DOHH2 (cell line): ENCODE results near the gene NYNRIN.

Source experiments
- H3F3A ChIP-seq: fragments of 200-600 bp; sonication (generic), shearing (Covaris generic); 2 replicates; pipeline ENCODE4 v1.6.0; 2016; ENCODE audit warnings: antibody characterized with exemption, mild to moderate bottlenecking; ENCODE audit not compliant: control insufficient read depth, insufficient read depth
- H3K27ac ChIP-seq: fragments of 200-600 bp; sonication (generic); 2 replicates; pipeline ENCODE4 v1.5.1; 2014; ENCODE audit warnings: low read depth, mild to moderate bottlenecking, low read length, moderate library complexity
- H3K27me3 ChIP-seq: fragments of 200-600 bp; sonication (generic); 2 replicates; pipeline ENCODE4 v1.6.1; 2014; ENCODE audit warnings: mild to moderate bottlenecking, low read length, mixed read lengths; ENCODE audit not compliant: control insufficient read depth
- H3K36me3 ChIP-seq: fragments of 200-600 bp; sonication (generic); 2 replicates; pipeline ENCODE4 v1.6.1; 2014; ENCODE audit warnings: mild to moderate bottlenecking, low read length, moderate library complexity, mixed read lengths; ENCODE audit not compliant: control insufficient read depth
- H3K4me1 ChIP-seq: fragments of 200-600 bp; sonication (generic); 2 replicates; pipeline ENCODE4 v1.6.1; 2014; ENCODE audit warnings: mild to moderate bottlenecking, low read length, mixed read lengths; ENCODE audit not compliant: control insufficient read depth
- H3K4me2 ChIP-seq: fragments of 200-600 bp; sonication (generic); 2 replicates; pipeline ENCODE4 v1.6.0; 2014; ENCODE audit warnings: mild to moderate bottlenecking, low read length, moderate library complexity
- H3K4me3 ChIP-seq: fragments of 200-600 bp; sonication (generic); 2 replicates; pipeline ENCODE4 v1.5.1; 2014; ENCODE audit warnings: mild to moderate bottlenecking, low read length, mixed read lengths
- H3K79me2 ChIP-seq: fragments of 200-600 bp; sonication (generic); 2 replicates; pipeline ENCODE4 v1.6.1; 2014; ENCODE audit warnings: mild to moderate bottlenecking, low read length, mixed read lengths; ENCODE audit not compliant: control insufficient read depth
- H3K9me2 ChIP-seq: fragments of 200-600 bp; sonication (generic); replicated peaks from 2 replicates; pipeline ENCODE4 v1.6.1; 2014; ENCODE audit warnings: mild to moderate bottlenecking, low read length, mixed read lengths; ENCODE audit not compliant: control insufficient read depth
- H3K9me3 ChIP-seq: fragments of 200-600 bp; sonication (generic); 2 replicates; pipeline ENCODE4 v1.6.1; 2014; ENCODE audit warnings: antibody characterized with exemption, low read length, mixed read lengths; ENCODE audit not compliant: control insufficient read depth, insufficient read depth
- H4K20me1 ChIP-seq: fragments of 200-600 bp; sonication (generic); 2 replicates; pipeline ENCODE4 v1.6.0; 2014; ENCODE audit warnings: low read depth, mild to moderate bottlenecking, antibody characterized with exemption, low read length, moderate library complexity; ENCODE audit not compliant: control insufficient read depth, insufficient read depth
- EZH2phosphoT487 ChIP-seq: fragments of 200-600 bp; sonication (generic); IDR thresholded peaks from 2 replicates; pipeline ENCODE4 v1.6.1; 2017; ENCODE audit warnings: borderline replicate concordance, mild to moderate bottlenecking, antibody characterized with exemption, low read length, moderate library complexity, mixed read lengths
- TF ChIP-seq, protein P1 (sequence below): fragments of 200-600 bp; sonication (generic); IDR thresholded peaks from one replicate; pipeline ENCODE4 v1.5.1; 2014; ENCODE audit warnings: antibody characterized with exemption, mild to moderate bottlenecking, low read depth, low read length; ENCODE audit not compliant: poor library complexity, severe bottlenecking

Gene NYNRIN

DNA sequence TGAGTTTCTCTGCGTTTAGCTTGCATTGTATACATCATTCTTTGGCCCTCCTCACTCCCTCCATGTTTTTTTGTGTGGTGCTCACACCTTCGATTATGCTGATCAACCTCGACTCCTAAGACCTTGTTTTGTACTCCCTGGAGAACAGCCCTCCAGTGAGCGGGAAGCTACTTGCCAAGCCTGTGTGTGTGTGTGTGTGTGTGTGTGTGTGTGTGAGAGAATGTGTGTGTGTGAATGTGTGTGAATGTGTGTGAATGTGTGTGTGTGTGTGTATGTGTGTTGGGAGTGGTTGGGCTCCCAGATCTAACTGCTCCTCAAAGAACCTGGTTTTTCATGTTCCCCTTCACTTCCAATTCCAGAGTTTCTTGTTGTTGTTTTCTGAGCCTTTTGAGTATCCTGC is 6.0 kb downstream of the NYNRIN start:
- no peaks in the 10 kb centered on the region for H3K9me2 ChIP-seq
- H3K9me3 ChIP-seq: no peaks in the 10 kb centered on the region
- no peak overlapping the region for H3K27ac ChIP-seq
- no peaks in the 10 kb centered on the region for H3K79me2 ChIP-seq
- no peak overlapping the region for H3K4me3 ChIP-seq
- H3F3A ChIP-seq: no peaks in the 10 kb centered on the region
- TF ChIP-seq EZH2phosphoT487: no peak
- TF ChIP-seq, protein P1, sequence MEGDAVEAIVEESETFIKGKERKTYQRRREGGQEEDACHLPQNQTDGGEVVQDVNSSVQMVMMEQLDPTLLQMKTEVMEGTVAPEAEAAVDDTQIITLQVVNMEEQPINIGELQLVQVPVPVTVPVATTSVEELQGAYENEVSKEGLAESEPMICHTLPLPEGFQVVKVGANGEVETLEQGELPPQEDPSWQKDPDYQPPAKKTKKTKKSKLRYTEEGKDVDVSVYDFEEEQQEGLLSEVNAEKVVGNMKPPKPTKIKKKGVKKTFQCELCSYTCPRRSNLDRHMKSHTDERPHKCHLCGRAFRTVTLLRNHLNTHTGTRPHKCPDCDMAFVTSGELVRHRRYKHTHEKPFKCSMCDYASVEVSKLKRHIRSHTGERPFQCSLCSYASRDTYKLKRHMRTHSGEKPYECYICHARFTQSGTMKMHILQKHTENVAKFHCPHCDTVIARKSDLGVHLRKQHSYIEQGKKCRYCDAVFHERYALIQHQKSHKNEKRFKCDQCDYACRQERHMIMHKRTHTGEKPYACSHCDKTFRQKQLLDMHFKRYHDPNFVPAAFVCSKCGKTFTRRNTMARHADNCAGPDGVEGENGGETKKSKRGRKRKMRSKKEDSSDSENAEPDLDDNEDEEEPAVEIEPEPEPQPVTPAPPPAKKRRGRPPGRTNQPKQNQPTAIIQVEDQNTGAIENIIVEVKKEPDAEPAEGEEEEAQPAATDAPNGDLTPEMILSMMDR: no peak
- H3K36me3 ChIP-seq: no peaks in the 10 kb centered on the region
- H4K20me1 ChIP-seq: no peaks in the 10 kb centered on the region
- H3K4me2 ChIP-seq: no peak overlapping the region
- H3K27me3 ChIP-seq: peaks cover 28% of the 10 kb centered on the region
- H3K4me1 ChIP-seq: no peaks in the 10 kb centered on the region

DNA sequence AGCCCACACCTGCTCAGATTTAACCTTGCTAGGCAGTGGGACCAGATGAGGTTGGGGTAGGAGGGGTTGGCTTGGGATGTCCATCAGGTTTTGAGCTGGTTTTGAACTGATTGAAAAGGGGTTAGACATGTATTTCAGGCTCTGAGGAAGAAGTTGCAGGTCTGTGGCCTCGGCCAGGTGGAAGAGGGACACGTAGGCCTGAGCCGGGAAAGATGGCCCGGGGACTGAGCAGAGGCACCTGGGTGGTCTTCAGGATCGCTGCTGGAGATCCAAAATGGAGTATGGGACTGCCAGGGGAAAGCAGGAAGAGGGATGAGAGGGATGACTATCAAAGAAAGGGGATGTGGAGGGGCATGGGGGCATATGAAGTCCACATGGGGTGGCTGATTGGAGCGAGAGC is 7.6 kb downstream of the NYNRIN start:
- Histone ChIP-seq H3K9me3 (no peaks in the 10 kb centered on the region), H3K4me2 (no peak overlapping the region), H3K27me3 (peaks cover 27% of the 10 kb centered on the region), H3F3A (no peaks in the 10 kb centered on the region), H3K9me2 (no peaks in the 10 kb centered on the region), H3K79me2 (no peaks in the 10 kb centered on the region), H3K4me3 (no peak overlapping the region), H3K36me3 (no peaks in the 10 kb centered on the region), H3K27ac (no peak overlapping the region), H4K20me1 (no peaks in the 10 kb centered on the region), H3K4me1 (no peaks in the 10 kb centered on the region)
- TF ChIP-seq EZH2phosphoT487: no peak
- TF ChIP-seq, protein P1: no peak

DNA sequence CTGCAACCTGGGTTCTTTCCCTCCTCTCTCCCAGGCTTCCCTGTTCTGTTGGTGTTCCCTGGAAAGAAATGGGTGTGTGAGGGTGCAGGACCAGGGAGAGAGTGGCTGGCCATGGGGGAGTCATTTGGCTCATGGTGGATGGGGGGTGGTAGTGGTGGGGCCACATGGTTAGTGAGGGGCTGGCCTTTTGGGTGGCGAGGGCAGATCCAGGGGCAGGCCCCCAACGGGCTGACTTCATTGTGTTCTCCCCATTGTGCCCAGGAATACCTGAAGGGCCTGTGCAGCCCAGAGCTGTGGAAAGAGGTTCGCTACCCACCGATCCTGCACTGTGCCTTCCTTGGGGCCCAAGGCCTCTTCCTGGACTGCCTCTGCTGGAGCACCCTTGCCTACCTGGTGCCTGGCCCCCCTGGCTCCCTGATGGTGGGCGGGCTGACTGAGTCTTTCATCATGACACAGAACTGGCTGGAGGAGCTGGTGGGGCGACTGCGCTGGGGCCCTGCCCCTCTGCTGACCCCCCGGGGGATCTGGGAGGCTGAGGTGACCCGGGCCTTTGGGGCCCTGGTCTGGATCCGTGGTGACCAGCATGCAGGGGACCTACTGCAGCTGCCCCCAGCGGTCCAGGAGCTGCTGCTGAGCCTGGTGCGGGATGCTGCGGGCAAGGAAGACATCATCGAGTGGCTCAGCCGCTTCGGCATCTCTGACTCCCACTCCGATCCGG is 9.0 kb downstream of the NYNRIN start:
- H3K27ac ChIP-seq: no peak overlapping the region
- H3K9me2 ChIP-seq: no peaks in the 10 kb centered on the region
- peaks cover 24% of the 10 kb centered on the region for H3K27me3 ChIP-seq

More for the DNA sequence above, 9.0 kb downstream of the NYNRIN start:
- H3K4me2 ChIP-seq: no peak overlapping the region
- H3F3A ChIP-seq: no peaks in the 10 kb centered on the region
- no peak overlapping the region for H3K4me3 ChIP-seq
- H4K20me1 ChIP-seq: no peaks in the 10 kb centered on the region
- H3K79me2 ChIP-seq: no peaks in the 10 kb centered on the region
- no peaks in the 10 kb centered on the region for H3K36me3 ChIP-seq
- H3K4me1 ChIP-seq: no peaks in the 10 kb centered on the region
- H3K9me3 ChIP-seq: no peaks in the 10 kb centered on the region
- TF ChIP-seq, protein P1: no peak
- TF ChIP-seq EZH2phosphoT487: no peak
